CD4-positive, alpha-beta T cell treated with Interleukin-10 for 1 hour (primary cell): ENCODE measurements around the gene KIAA1614.
"Not testable (repeated sequence)": the region's sequence is repeated elsewhere in the genome, so short reads cannot be mapped to it uniquely, and the experiment has no call there.

Source experiments
- DNase-seq: peaks from one replicate; pipeline ENCODE4 v3.0.0-alpha.2; 2020

The KIAA1614 gene

DNA sequence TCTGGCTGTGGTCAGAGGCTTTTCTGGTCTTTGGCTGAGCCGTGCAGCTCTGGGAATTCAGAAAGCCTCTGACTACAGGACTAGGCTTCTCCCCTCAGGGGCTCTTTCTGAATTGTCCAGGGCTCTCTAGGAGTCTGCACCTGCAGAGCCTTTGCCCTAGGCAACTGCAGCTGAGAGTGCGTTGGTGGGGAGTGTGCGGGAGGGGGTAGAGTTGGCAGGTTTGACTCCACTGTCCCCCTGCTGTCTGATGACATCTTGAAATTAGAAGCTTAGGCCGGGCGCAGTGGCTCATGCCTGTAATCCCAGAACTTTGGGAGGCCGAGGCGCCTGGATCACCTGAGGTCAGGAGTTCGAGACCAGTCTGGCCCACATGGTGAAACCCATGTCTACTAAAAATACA, 32.9 kb downstream of the KIAA1614 start:
- DNase-seq = no peak

GRCh38 chr1:180946056-180946455, 33.4 kb downstream of the KIAA1614 start:
- no peak for DNase-seq

GRCh38 chr1:180946541-180947498, 34.1 kb downstream of the KIAA1614 start:
- no peak for DNase-seq

GRCh38 chr1:180947499-180947885, 34.8 kb downstream of the KIAA1614 start:
- DNase-seq = no peak

- no peak for DNase-seq
Measured at GRCh38 chr1:180947901-180948640, 35.4 kb downstream of the KIAA1614 start.

DNA sequence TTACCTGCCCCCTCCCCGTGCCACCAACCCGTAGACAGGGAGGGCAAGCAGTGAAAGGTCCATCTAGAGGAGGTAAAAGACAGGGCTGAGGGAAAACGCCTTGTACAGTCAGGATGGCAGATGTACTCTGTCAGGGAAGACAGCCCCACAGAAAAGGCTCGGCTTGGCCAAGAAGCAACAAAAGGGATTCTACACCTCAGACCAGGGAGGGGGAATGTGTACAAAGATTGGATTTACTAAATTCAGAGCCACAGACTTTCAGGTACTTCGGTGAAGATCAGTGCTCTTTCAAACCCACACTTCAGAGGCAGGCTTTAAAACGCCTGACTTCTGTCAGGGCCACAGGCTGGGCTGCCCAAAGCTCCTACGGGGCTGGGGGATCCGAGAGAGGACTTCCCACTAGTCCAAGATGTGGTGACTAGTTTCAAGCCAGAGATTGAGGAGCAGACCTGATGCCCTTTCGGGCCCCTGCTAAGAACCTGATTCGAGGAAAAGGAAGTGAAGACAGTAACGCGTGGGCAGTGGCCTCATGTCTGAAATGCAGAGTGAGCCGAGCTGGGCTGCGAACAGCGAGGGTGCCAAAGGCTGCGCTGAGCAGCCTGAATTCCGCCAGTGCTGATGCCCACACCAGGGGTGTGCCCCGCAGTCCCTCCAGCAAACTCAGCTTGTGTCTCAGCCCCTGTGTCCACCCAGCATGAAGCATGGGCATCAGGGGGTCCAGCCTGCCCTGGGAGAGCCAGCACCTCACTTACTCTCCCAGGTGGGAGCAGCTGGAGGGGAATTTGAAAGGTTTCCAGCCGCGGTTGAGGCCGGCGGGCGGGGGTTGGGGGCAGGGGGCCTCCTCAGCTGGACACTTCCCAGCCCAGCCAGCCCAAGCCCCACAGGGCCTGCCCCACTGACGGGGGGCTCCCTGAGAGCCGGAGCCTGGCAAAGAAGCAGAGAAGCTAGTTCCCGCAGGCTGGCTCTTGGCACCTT, 36.2 kb downstream of the KIAA1614 start:
- no peak for DNase-seq

GRCh38 chr1:180949616-180950000, 36.9 kb downstream of the KIAA1614 start:
- DNase-seq = no peak

DNA sequence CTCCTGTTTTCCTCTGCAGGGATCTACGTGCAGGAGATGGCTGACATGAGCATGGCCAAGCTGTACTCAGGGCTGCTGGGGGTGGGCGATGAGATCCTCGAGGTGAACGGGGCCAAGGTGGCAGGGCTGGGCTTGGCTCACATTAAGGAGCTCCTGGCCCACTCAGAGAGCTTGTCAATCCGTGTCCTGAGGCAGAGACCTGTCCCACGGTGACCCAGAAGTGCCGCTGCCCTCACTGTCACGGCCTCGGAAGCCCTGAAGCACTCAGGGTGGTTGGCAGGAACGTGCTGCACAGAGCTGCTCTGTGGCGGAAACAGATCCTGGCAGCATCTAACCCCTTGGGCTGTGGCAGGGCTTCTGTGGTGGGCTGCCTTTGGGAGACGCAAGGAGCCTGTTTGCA, 37.6 kb downstream of the KIAA1614 start:
- no peak for DNase-seq

GRCh38 chr1:180951186-180951745, 38.6 kb downstream of the KIAA1614 start:
- no peak for DNase-seq

- no peak for DNase-seq
Measured at GRCh38 chr1:180951836-180952656, 39.3 kb downstream of the KIAA1614 start.

- DNase-seq = no peak
Measured at GRCh38 chr1:180952657-180953013, 39.9 kb downstream of the KIAA1614 start.

GRCh38 chr1:180953291-180954004, 40.8 kb downstream of the KIAA1614 start:
- no peak for DNase-seq

DNA sequence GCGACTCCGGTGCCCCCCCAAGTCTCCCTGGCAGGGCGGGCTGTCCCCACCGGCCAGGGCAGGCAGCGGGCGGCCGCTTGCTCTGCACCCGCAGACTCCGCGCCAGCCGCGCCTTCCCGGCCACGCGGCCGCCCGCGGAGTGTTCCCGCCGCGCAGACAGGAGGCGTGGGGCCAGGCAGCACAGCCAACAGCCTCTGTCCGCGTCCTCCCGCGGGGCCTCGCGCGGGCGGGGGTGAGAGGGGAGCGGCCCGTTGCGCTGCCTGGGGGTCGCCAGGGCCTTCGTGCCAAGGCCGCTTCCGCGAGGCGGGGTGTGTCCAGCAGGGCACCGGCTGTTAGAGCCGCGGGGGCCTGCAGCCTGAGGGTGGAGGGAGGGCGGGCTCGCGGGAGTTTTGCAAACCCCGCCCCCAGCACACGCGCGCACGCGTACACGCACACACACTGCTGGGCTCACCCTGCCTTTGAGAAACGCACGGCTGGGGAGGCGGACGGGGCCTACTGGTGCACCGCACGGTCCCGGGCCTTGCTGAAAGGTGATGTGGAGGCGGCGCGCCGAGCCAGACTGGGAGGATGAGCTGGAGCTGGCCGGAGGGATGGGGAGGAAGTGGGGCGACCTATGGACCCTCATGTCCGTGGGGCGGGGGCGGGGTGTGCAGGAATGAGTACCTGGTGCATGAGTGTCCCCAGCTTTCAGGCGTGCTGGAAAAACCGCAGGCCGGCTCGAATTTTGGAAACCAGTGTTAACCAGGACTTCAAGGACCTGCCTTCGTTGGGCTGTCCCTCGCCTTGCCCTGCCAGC, 41.5 kb downstream of the KIAA1614 start:
- peak; percentile 68 for DNase-seq

- no peak for DNase-seq
Measured at GRCh38 chr1:180954801-180955165, 42.1 kb downstream of the KIAA1614 start.

DNA sequence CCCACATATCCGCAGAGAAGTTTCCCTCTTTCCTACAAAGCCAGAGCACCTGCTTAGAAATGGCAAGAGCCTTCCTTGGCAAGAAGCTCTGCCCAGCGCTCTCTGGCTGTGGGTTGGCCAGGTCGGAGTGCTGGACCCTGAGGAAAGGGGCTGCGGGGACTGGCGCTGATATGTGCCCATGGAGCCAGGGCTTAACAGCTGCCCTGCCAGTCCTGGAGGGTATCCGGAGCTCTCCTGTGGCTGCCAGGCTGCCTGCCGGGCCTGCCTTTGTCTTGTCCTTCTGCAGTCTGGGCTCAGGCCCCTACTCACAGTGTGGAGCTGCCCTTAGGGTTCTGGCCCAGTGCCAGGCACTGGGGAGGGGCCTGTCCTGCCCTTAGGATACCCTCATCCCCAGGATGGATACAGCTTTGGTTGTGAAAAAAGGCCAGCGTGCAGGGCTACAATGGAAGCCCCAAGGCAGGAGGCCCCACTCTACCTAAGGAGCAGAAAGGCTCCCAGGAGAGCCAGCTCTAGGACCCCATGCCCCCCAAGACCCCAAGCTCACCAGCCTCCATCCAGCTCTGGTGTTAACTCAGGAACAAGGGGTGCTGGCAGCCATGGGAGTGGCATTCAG, 43.4 kb downstream of the KIAA1614 start:
- DNase-seq = no peak

GRCh38 chr1:180959620-180960019, 46.9 kb downstream of the KIAA1614 start:
- DNase-seq = not testable (repeated sequence)

- no peak for DNase-seq
Measured at GRCh38 chr1:180961622-180962021, 48.9 kb downstream of the KIAA1614 start.

DNA sequence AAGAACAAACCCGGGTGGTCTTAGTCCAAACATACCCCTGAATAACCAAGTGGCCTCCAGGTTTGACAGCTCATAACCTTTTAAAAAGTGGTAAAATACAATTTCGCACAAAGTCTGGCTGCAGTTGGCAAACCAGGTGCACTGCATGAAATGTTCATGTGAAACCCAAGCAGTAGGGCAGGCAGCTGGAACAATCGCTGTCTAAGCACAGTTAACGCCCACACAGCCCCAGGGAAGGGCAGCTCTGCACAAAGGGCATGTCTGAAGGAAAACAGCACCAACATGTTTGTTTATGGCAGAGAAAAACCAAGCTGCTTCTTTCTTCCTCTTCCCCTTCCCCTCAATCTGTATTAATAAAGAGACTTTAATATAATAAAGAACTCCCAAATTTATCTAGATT, 49.5 kb downstream of the KIAA1614 start:
- DNase-seq = no peak

GRCh38 chr1:180964056-180964455, 51.4 kb downstream of the KIAA1614 start:
- DNase-seq = no peak

DNA sequence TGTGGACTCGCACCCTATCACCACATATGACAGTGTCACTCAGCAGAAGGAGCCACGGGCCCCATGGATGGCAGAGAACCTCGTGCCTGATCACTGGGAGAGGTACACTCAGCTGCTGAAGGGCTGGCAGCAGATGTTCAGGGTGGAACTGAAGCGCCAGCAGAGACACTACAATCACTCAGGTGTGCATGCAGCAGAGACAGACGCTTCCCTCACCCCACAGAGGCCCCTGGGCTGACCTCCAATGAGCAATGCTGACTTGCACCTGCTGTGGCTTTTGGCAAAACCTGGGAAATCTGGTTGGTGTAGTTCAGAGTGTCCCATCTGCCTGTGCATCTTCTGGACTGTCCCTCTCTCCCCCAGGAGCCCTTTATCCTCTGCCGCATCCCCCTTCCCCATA, 51.9 kb downstream of the KIAA1614 start:
- no peak for DNase-seq
